ENCODE results near the gene GRK7.
"Not testable (repeated sequence)": the region's sequence is repeated elsewhere in the genome, so short reads cannot be mapped to it uniquely, and the experiment has no call there.

The GRK7 gene

DNA sequence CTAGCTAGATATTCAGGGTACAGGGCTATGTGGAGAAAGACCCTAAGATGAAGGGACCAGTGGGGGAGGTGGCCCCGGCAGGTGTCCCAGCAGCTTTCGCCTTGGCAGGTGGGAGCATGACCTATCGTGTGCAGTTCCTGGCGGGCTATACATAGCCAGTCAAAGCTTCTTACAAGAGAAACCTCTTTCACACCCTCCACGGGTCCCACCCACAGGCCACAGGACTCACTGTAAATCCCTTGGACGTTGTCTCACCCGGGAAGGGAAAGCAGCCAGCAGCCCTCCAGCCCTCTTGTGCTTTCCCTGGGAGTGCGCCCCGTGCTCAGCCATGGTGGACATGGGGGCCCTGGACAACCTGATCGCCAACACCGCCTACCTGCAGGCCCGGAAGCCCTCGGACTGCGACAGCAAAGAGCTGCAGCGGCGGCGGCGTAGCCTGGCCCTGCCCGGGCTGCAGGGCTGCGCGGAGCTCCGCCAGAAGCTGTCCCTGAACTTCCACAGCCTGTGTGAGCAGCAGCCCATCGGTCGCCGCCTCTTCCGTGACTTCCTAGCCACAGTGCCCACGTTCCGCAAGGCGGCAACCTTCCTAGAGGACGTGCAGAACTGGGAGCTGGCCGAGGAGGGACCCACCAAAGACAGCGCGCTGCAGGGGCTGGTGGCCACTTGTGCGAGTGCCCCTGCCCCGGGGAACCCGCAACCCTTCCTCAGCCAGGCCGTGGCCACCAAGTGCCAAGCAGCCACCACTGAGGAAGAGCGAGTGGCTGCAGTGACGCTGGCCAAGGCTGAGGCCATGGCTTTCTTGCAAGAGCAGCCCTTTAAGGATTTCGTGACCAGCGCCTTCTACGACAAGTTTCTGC is 15.0 kb downstream of the GRK7 start:
- Histone ChIP-seq H3K4me3 (ENCODE audit: low read length) (no peak overlapping the region), H3K27ac (ENCODE audit: low read length) (no peak overlapping the region), H3K4me1 (ENCODE audit: control insufficient read depth, insufficient read depth, low read length) (no peaks in the 10 kb centered on the region), H3K36me3 (ENCODE audit: control insufficient read depth, insufficient read depth, low read length) (no peaks in the 10 kb centered on the region), H3K9me3 (ENCODE audit: control insufficient read depth, insufficient read depth, low read length) (no peaks in the 10 kb centered on the region), H3K27me3 (ENCODE audit: control insufficient read depth, insufficient read depth, low read length) (no peaks in the 10 kb centered on the region)
- whole genome bisulfite sequencing (ENCODE audit: insufficient coverage, insufficient read length): no CpG with 5 or more reads among the region's 42 CpGs
- no peak for DNase-seq (ENCODE audit: low read depth, low spot score)

GRCh38 chr3:141779667-141780066 is 16.5 kb downstream of the GRK7 start:
- H3K36me3 ChIP-seq (ENCODE audit: control insufficient read depth, insufficient read depth, low read length): no peaks in the 10 kb centered on the region
- H3K9me3 ChIP-seq (ENCODE audit: control insufficient read depth, insufficient read depth, low read length): no peaks in the 10 kb centered on the region
- H3K27me3 ChIP-seq (ENCODE audit: control insufficient read depth, insufficient read depth, low read length): no peaks in the 10 kb centered on the region
- H3K27ac ChIP-seq (ENCODE audit: low read length): no peak overlapping the region
- H3K4me3 ChIP-seq (ENCODE audit: low read length): no peak overlapping the region
- H3K4me1 ChIP-seq (ENCODE audit: control insufficient read depth, insufficient read depth, low read length): no peaks in the 10 kb centered on the region
- no peak for DNase-seq (ENCODE audit: low read depth, low spot score)
- no CpG with 5 or more reads among the region's 1 CpG for WGBS (ENCODE audit: insufficient coverage, insufficient read length)

DNA sequence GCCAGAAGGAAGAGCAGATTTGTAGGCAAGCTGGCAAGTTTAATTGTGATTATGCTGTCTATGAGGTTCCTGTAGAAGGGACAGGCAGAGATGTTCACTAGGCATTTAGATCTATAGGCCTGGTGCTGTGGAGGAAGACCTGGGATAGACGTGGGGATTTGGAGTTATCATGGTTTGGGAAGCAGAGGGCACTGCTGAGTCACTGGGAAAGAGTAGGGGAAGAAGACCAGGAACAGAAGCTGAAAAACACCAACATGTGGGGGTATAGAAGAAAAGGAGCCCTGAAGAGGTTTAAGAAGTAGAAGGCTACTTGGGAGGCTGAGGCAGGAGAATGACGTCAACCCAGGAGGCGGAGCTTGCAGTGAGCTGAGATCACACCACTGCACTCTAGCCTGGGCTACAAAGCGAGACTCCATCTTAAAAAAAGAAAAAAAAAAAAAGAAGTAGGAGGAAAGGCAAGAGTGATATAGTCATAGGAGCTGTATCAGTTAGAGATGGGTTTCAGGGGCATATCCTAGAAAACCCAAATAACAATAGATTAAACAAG is 19.3 kb downstream of the GRK7 start:
- H3K4me3 ChIP-seq (ENCODE audit: low read length): no peak overlapping the region
- no peaks in the 10 kb centered on the region for H3K4me1 ChIP-seq (ENCODE audit: control insufficient read depth, insufficient read depth, low read length)
- H3K27ac ChIP-seq (ENCODE audit: low read length): no peak overlapping the region
- no peaks in the 10 kb centered on the region for H3K27me3 ChIP-seq (ENCODE audit: control insufficient read depth, insufficient read depth, low read length)
- no peaks in the 10 kb centered on the region for H3K36me3 ChIP-seq (ENCODE audit: control insufficient read depth, insufficient read depth, low read length)
- no CpG with 5 or more reads among the region's 4 CpGs for WGBS (ENCODE audit: insufficient coverage, insufficient read length)
- no peaks in the 10 kb centered on the region for H3K9me3 ChIP-seq (ENCODE audit: control insufficient read depth, insufficient read depth, low read length)
- DNase-seq (ENCODE audit: low read depth, low spot score): no peak

GRCh38 chr3:141783632-141784031 is 20.4 kb downstream of the GRK7 start:
- no peaks in the 10 kb centered on the region for H3K9me3 ChIP-seq (ENCODE audit: control insufficient read depth, insufficient read depth, low read length)
- no peak for DNase-seq (ENCODE audit: low read depth, low spot score)
- WGBS (ENCODE audit: insufficient coverage, insufficient read length): no CpG with 5 or more reads among the region's 6 CpGs
- H3K4me3 ChIP-seq (ENCODE audit: low read length): no peak overlapping the region
- no peak overlapping the region for H3K27ac ChIP-seq (ENCODE audit: low read length)
- no peaks in the 10 kb centered on the region for H3K27me3 ChIP-seq (ENCODE audit: control insufficient read depth, insufficient read depth, low read length)
- no peaks in the 10 kb centered on the region for H3K4me1 ChIP-seq (ENCODE audit: control insufficient read depth, insufficient read depth, low read length)
- no peaks in the 10 kb centered on the region for H3K36me3 ChIP-seq (ENCODE audit: control insufficient read depth, insufficient read depth, low read length)

GRCh38 chr3:141784096-141784495 is 20.9 kb downstream of the GRK7 start:
- DNase-seq (ENCODE audit: low read depth, low spot score): no peak
- H3K9me3 ChIP-seq (ENCODE audit: control insufficient read depth, insufficient read depth, low read length): no peaks in the 10 kb centered on the region
- H3K4me1 ChIP-seq (ENCODE audit: control insufficient read depth, insufficient read depth, low read length): no peaks in the 10 kb centered on the region
- H3K36me3 ChIP-seq (ENCODE audit: control insufficient read depth, insufficient read depth, low read length): no peaks in the 10 kb centered on the region
- H3K4me3 ChIP-seq (ENCODE audit: low read length): no peak overlapping the region
- no peak overlapping the region for H3K27ac ChIP-seq (ENCODE audit: low read length)
- no CpG with 5 or more reads among the region's 8 CpGs for WGBS (ENCODE audit: insufficient coverage, insufficient read length)
- H3K27me3 ChIP-seq (ENCODE audit: control insufficient read depth, insufficient read depth, low read length): no peaks in the 10 kb centered on the region

- no peaks in the 10 kb centered on the region for H3K4me1 ChIP-seq (ENCODE audit: control insufficient read depth, insufficient read depth, low read length)
- no peaks in the 10 kb centered on the region for H3K36me3 ChIP-seq (ENCODE audit: control insufficient read depth, insufficient read depth, low read length)
- no peak overlapping the region for H3K4me3 ChIP-seq (ENCODE audit: low read length)
- no peak overlapping the region for H3K27ac ChIP-seq (ENCODE audit: low read length)
- H3K9me3 ChIP-seq (ENCODE audit: control insufficient read depth, insufficient read depth, low read length): no peaks in the 10 kb centered on the region
- DNase-seq (ENCODE audit: low read depth, low spot score): no peak
- no peaks in the 10 kb centered on the region for H3K27me3 ChIP-seq (ENCODE audit: control insufficient read depth, insufficient read depth, low read length)
- WGBS (ENCODE audit: insufficient coverage, insufficient read length): no CpG with 5 or more reads among the region's 2 CpGs
These were observed 21.3 kb downstream of the GRK7 start for GRCh38 chr3:141784531-141784930.

- Histone ChIP-seq H3K4me3 (ENCODE audit: low read length) (no peak overlapping the region), H3K4me1 (ENCODE audit: control insufficient read depth, insufficient read depth, low read length) (no peaks in the 10 kb centered on the region), H3K36me3 (ENCODE audit: control insufficient read depth, insufficient read depth, low read length) (no peaks in the 10 kb centered on the region), H3K9me3 (ENCODE audit: control insufficient read depth, insufficient read depth, low read length) (no peaks in the 10 kb centered on the region), H3K27ac (ENCODE audit: low read length) (no peak overlapping the region), H3K27me3 (ENCODE audit: control insufficient read depth, insufficient read depth, low read length) (no peaks in the 10 kb centered on the region)
- DNase-seq (ENCODE audit: low read depth, low spot score): no peak
- no CpG with 5 or more reads among the region's 4 CpGs for WGBS (ENCODE audit: insufficient coverage, insufficient read length)
These were observed 24.9 kb downstream of the GRK7 start for GRCh38 chr3:141788149-141788548.

DNA sequence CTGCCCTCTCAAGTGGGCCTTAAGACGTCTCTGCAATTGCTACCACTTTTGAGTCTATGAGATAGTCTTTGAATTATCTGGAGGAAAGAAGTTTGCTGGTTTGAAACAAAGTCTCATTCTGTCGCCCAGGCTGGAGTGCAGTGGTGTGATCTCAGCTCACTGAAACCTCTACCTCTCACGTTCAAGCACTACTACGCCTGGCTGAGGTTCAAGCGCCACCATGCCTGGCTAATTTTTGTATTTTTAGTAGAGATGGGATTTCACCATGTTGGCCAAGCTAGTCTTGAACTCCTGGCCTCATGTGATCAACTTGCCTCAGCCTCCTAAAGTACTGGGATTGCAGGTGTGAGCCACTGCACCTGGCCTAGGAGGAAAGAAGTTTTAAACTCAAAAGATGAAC is 25.5 kb downstream of the GRK7 start:
- no CpG with 5 or more reads among the region's 5 CpGs for WGBS (ENCODE audit: insufficient coverage, insufficient read length)
- DNase-seq (ENCODE audit: low read depth, low spot score); H3K9me3 ChIP-seq (ENCODE audit: control insufficient read depth, insufficient read depth, low read length); H3K27ac ChIP-seq (ENCODE audit: low read length); H3K4me1 ChIP-seq (ENCODE audit: control insufficient read depth, insufficient read depth, low read length); H3K27me3 ChIP-seq (ENCODE audit: control insufficient read depth, insufficient read depth, low read length); H3K36me3 ChIP-seq (ENCODE audit: control insufficient read depth, insufficient read depth, low read length); H3K4me3 ChIP-seq (ENCODE audit: low read length): not testable (repeated sequence)

DNA sequence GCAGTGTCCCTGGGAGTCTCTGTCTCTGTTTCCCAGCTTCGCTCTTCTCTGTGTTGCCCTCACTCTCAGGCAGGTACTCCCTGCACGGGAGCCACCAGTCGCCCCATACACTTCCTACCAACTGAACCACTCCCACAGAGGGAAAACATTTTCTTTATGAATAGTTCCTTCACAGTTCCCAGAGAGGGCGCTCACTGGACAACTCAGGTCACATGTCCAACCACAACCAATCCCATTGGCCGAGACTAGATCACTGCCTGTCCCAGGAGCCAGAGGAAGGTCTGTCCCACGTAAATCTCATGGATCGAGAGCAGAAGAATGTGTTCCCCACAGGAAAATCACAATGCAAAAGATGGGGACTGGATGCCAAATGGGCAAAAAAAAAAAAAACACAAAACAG is 26.1 kb downstream of the GRK7 start:
- Histone ChIP-seq H3K4me1 (ENCODE audit: control insufficient read depth, insufficient read depth, low read length) (no peaks in the 10 kb centered on the region), H3K27ac (ENCODE audit: low read length) (no peak overlapping the region), H3K27me3 (ENCODE audit: control insufficient read depth, insufficient read depth, low read length) (no peaks in the 10 kb centered on the region), H3K9me3 (ENCODE audit: control insufficient read depth, insufficient read depth, low read length) (no peaks in the 10 kb centered on the region), H3K36me3 (ENCODE audit: control insufficient read depth, insufficient read depth, low read length) (no peaks in the 10 kb centered on the region), H3K4me3 (ENCODE audit: low read length) (no peak overlapping the region)
- DNase-seq (ENCODE audit: low read depth, low spot score): no peak
- WGBS (ENCODE audit: insufficient coverage, insufficient read length): no CpG with 5 or more reads among the region's 7 CpGs

GRCh38 chr3:141790171-141790570 is 27.0 kb downstream of the GRK7 start:
- H3K4me3 ChIP-seq (ENCODE audit: low read length): no peak overlapping the region
- H3K9me3 ChIP-seq (ENCODE audit: control insufficient read depth, insufficient read depth, low read length): no peaks in the 10 kb centered on the region
- no CpG with 5 or more reads among the region's 4 CpGs for WGBS (ENCODE audit: insufficient coverage, insufficient read length)
- no peaks in the 10 kb centered on the region for H3K4me1 ChIP-seq (ENCODE audit: control insufficient read depth, insufficient read depth, low read length)
- no peaks in the 10 kb centered on the region for H3K27me3 ChIP-seq (ENCODE audit: control insufficient read depth, insufficient read depth, low read length)
- no peak overlapping the region for H3K27ac ChIP-seq (ENCODE audit: low read length)
- DNase-seq (ENCODE audit: low read depth, low spot score): no peak
- no peaks in the 10 kb centered on the region for H3K36me3 ChIP-seq (ENCODE audit: control insufficient read depth, insufficient read depth, low read length)

GRCh38 chr3:141792495-141792894 is 29.3 kb downstream of the GRK7 start:
- Histone ChIP-seq H3K9me3 (ENCODE audit: control insufficient read depth, insufficient read depth, low read length) (no peaks in the 10 kb centered on the region), H3K27me3 (ENCODE audit: control insufficient read depth, insufficient read depth, low read length) (no peaks in the 10 kb centered on the region), H3K4me1 (ENCODE audit: control insufficient read depth, insufficient read depth, low read length) (peaks cover 4% of the 10 kb centered on the region; the same call in 1 of the 2 replicates), H3K36me3 (ENCODE audit: control insufficient read depth, insufficient read depth, low read length) (no peaks in the 10 kb centered on the region), H3K27ac (ENCODE audit: low read length) (no peak overlapping the region), H3K4me3 (ENCODE audit: low read length) (no peak overlapping the region)
- no CpG with 5 or more reads among the region's 1 CpG for WGBS (ENCODE audit: insufficient coverage, insufficient read length)
- DNase-seq (ENCODE audit: low read depth, low spot score): no peak

All from iPS DF 6.9 (cell line).